ENCODE data around the gene TEC.

TEC gene

GRCh38 chr4:48114412-48114811 lies 155.2 kb downstream of the TEC start:
- DNase-seq: no peak

DNA sequence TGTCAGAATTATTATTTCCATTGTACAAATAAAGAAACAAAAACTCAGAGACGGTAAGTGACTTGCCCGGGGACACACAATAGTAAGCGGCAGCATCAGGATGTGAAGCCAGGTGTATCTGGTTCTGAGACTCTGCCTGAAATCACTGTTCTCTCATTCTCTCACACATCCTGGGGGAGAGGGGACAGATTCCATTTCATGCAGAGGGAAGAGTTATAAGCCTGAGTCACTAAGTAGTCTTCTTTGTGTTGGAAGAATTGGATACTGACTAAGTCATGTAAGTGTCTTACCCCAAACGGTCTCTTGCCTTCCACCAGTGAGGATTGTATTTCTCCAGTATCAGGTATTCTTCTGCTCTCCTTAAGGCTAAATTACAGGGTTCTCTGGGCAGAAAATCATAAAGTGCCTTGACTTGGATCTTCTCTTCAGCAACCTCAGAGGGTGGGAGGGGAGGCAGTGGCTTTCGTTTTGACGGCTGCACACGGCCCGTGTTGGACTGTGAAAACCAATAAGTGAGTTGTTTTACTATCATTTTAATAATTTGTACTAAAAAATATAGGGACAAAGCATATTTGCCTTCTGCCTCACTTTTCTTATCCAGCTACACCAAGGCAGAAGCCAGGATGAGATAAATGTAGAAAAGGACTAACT lies 157.5 kb downstream of the TEC start:
- no peak for DNase-seq

DNA sequence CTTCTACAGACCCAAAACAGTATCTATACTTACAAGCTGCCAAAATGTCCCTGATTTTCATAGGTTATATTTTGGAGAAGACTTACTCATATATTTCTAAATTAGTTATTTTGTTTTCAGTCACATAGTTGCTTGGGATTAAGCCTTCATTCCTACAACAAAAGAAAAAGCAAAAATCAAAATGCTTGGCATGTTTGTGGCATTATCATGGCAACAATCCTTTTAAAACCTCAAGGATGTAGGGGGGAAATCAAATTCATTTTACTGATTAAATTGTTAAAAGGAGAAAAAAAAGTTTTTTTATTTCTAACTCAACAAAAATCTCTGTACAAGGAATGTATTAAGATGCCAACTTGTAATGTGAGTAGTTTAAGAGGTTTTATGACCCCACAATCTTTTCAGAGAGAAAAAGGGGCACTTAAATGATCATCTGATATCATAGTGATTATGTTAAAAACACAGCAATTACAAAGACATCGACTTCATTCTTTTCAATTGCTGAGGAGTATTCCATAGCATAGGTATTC lies 159.1 kb downstream of the TEC start:
- DNase-seq: no peak

- DNase-seq: no peak
Measured at GRCh38 chr4:48109413-48110263, 160.0 kb downstream of the TEC start.

- no peak for DNase-seq
Measured at GRCh38 chr4:48108309-48109073, 161.1 kb downstream of the TEC start.

DNA sequence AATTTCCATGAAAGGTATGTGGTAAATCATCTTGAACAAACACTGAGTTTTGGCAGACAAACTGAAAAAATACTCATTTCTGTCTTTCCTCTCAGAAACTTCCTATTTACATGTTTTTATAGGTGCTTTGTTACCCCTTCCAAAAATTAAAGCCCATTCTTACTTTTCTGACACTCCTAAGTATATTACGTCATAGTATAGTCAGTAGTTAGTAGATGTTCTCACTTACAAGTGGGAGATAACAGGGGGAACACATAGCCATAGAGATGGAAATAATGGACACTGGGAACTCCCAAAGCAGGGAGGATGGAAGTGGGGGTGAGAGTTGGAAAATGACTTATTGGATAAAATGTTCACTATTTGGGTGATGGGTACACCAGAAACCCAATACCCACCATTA lies 164.4 kb downstream of the TEC start:
- DNase-seq: no peak

DNA sequence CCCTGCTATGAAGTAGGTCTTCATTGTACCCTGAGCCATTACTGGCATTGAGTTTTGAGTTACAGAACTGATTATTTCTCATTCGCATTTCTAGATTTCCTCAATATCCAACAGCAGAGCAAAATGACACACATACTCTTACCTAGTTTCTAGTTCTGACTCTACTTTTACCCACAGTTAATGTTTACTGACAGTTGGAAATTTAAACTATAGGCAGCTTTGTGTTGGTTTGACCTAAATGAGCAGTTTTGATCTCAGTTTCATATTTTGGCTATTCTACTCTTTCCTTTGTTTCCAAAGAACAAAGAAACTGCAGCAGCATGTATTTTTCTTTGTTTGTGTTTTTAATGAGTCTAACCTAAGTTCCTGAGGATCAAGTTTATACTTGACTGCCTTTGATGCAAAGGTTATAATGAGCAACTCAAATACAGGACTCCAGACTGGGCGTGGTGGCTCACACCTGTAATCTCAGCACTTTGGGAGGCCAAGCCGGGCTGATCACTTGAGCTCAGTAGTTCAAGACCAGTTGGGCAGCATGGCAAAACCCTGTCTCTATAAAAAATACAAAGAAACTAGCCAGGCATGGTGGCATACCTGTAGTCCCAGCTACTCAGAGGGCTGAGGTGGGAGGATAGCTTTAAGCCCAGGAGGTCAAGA lies 166.0 kb downstream of the TEC start:
- peak; percentile 25 for DNase-seq

DNA sequence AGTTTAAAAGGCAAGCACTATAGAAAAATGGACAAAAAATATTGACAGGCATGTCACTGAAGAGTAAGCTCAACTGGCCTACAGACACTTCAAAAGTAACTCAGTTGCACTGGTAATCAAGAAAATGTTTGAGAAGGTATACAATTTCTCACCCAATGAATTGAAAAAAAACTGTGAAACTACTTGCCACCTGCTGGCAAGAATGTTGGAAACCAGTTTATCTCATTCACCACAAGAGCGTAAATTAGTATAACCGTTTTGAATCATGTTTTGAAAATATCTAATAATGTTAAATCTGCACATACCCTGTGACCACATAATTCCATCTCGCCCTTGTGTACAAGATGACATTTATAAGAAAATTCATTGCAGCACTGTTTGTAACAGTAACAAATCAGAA lies 167.3 kb downstream of the TEC start:
- DNase-seq: no peak

DNA sequence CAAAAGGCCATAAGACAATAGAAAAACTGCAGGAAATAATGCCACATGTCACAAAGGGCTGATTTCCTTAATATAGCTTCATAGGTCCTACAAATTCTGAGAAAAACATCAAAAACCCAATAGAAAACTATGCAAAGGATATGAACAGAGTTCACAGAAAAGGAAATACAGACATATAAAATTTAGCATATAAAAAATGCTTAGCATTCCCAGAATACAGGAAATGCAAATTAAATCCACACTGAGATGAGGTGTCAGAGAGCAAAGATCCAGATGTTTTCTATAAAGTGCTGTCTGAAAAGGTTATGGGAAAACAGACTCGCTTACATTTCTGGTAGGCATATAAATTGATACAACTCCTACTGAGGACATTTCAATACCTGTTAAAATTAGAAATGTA lies 169.4 kb downstream of the TEC start:
- no peak for DNase-seq

DNA sequence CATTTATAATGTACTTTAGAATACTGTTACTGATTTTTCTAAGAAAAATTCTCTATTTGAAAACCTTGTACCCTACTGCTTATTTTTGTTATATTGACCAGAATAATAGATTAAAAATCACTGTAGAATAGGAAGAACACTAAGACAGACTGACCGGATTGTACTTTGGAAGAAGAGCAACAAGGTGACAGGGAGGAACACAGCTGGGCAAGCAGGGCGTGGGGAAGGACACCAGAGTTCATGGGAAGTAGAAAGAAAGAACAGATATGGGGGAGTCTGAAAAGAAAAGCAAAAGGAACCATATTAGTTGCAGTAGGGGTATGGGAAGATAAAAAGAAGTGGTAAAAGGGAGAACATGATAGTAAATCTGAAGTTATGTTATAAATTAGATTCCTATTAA lies 174.2 kb downstream of the TEC start:
- DNase-seq: no peak

DNA sequence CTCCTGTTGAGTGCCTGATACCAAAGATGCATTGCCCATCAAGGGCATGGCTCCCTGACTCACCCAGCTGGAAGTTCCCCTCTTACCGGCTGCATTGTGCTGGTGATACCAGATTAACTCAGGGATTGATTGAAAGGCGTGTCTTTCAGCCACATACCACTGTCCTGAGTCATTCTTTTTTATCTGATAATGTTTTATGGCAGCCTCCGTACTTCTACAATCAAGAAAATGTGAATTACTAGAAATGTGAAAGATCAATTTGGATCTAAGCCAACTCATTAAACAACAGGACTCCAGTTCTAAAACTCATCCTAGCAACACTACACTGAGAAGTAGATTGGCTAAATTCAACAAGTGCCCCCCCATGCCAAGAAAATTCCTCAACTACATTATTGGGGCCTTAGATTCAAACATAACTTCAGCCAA lies 175.6 kb downstream of the TEC start:
- DNase-seq: peak; percentile 70

GRCh38 chr4:48090621-48091020 lies 179.0 kb downstream of the TEC start:
- no peak for DNase-seq

DNA sequence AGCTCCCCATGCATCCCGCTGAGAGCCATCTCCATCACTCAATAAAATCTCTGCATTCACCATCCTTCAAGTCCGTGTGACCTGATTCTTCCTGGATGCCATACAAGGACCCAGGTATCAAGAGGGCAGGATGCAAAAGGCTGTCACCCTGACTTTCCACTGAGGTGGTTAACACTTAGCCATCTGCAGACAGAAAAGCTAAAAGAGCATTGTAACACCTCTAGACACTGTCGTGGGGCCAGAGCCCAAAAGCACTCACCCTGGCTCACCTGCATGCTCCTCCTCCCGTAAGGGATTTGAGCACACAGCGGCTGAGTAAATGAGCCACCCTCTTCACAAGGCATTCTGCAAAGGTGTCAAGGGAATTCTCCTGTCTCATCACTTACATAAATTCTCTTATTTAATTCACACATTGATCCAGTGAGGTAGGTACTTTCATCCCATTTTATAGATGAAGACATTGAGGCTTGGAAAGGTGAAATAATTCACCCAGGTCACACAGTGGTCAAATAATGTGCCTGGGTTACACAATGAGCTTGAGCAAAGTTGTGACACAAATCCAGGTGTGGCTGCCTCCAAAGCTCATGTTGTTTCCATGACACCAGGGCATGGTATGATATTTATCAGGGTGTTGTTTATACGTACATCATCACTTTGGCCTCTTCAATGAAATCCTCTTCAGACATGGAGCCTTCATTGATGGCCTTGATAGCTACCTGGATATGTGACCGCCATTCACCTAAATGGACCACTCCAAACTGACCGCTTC lies 183.6 kb downstream of the TEC start:
- DNase-seq: no peak
